ENCODE results near the gene GPR108. TPM values are rescaled to one million over a fixed set of nuclear protein-coding genes. Genes with fewer than 3 reads are reported as not detected.

The GPR108 gene
- total and polyA plus RNA-seq, 5 donors from 2014 or later, result 60.7 to 98.8 (median 86.2) TPM

DNA sequence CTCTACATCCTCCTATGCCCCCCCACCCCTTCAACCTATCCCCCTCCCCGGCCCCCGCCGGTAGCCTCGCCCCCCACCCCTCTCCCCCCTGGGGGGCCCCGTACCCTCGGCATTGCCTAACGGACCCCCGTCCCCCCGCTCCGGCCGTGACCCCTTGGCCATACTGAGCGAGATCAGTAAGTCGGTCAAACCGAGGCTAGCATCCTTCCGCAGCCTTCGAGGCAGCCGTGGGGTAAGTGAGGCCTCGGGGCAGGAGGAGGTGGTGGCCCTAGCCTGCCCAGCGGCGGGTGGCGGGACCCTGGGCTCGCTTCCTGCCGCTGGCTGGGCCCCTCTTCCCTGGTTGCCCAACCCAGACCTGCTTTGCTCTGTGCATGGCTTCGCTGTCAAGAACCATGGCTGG is 8.6 kb upstream of the GPR108 start:
- Histone ChIP-seq H3K9me3 (ENCODE audit: control insufficient read depth in 2 of 2, low read length in 2 of 2) (no peaks in the 10 kb centered on the region), H3K4me3 (ENCODE audit: low read depth, low read length) (no peak overlapping the region), H3K36me3 (ENCODE audit: control insufficient read depth, insufficient read depth, low read length) (peaks cover 18% of the 10 kb centered on the region), H3K27me3 (ENCODE audit: control insufficient read depth, insufficient read depth, low read length) (no peaks in the 10 kb centered on the region), H3K4me1 (ENCODE audit: control insufficient read depth, insufficient read depth, low read length, poor library complexity, severe bottlenecking) (peaks cover 1% of the 10 kb centered on the region), H3K27ac (ENCODE audit: insufficient read depth, low read length, poor library complexity, severe bottlenecking) (no peak overlapping the region)
- no peak overlapping the region for H3K4me3 Mint-ChIP-seq
- no peaks in the 10 kb centered on the region for H3K9me3 Mint-ChIP-seq
- H3K27ac Mint-ChIP-seq, result no peak overlapping the region
- ATAC-seq (ENCODE audit: low read depth in 2 of 2) (no peak), DNase-seq (no peak)
- H3K27me3 Mint-ChIP-seq, result no peaks in the 10 kb centered on the region
- H3K4me1 Mint-ChIP-seq, result peaks cover 0 to 11% (median under 1%) of the 10 kb centered on the region in 4 donors
- H3K36me3 Mint-ChIP-seq, result peaks cover 21% of the 10 kb centered on the region

DNA sequence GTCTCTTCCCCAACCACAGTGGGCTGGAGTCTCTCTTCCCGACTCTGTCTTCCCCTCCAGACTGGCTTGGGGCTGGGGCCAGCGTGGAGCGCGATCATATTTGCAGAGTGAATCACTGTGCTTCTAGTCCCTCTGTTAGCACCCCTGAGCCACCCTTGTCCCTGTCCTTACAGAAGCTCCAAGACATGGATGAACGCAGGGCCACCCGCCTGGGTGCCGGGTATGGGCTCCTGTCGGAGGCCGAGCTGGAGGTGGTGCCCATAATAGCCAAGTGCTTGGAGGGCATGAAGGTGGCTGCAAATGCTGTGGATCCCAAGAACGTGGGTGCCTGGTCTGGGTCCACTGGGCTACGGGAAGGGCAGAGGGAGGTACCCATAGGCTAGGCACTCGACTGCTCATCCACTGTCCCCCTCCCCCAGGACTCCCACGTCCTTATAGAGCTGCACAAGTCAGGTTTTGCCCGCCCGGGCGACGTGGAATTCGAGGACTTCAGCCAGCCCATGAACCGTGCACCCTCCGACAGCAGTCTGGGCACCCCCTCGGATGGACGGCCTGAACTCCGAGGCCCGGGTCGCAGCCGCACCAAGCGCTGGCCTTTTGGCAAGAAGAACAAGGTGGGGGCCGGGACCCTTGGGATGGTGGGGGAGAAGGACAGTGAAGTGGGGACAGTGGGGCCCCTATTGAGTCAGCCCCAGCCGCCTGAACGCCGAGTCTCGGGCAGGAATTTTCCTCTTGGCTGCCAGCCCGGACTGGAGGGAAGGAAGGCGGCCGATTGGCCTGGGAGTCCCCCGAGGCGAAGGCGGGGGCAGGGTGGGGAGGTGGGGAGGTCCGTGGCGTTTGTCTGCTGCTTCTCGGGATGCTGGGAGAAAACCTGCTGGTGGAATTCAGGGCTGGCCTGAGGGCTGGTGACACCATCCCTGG is 7.3 kb upstream of the GPR108 start:
- peak overlapping the region in 2 of 4 donors; percentile 44 to 66 for H3K4me3 Mint-ChIP-seq
- H3K27ac Mint-ChIP-seq, result peak overlapping the region; percentile 48 to 67 (median 51)
- H3K9me3 Mint-ChIP-seq, result no peaks in the 10 kb centered on the region
- peaks cover 14% of the 10 kb centered on the region for H3K4me1 ChIP-seq (ENCODE audit: control insufficient read depth, insufficient read depth, low read length, poor library complexity, severe bottlenecking)
- no peak overlapping the region for H3K27ac ChIP-seq (ENCODE audit: insufficient read depth, low read length, poor library complexity, severe bottlenecking)
- no peak overlapping the region for H3K4me3 ChIP-seq (ENCODE audit: low read depth, low read length)
- H3K36me3 Mint-ChIP-seq, result peaks cover 18% of the 10 kb centered on the region
- H3K9me3 ChIP-seq (ENCODE audit: control insufficient read depth in 2 of 2, low read length in 2 of 2), result no peaks in the 10 kb centered on the region
- ATAC-seq (ENCODE audit: low read depth in 2 of 2) (no peak), DNase-seq (no peak)
- peaks cover 18% of the 10 kb centered on the region for H3K36me3 ChIP-seq (ENCODE audit: control insufficient read depth, insufficient read depth, low read length)
- peaks cover 0 to 16% (median under 1%) of the 10 kb centered on the region in 4 donors for H3K4me1 Mint-ChIP-seq
- no peaks in the 10 kb centered on the region for H3K27me3 Mint-ChIP-seq
- H3K27me3 ChIP-seq (ENCODE audit: control insufficient read depth, insufficient read depth, low read length), result no peaks in the 10 kb centered on the region

DNA sequence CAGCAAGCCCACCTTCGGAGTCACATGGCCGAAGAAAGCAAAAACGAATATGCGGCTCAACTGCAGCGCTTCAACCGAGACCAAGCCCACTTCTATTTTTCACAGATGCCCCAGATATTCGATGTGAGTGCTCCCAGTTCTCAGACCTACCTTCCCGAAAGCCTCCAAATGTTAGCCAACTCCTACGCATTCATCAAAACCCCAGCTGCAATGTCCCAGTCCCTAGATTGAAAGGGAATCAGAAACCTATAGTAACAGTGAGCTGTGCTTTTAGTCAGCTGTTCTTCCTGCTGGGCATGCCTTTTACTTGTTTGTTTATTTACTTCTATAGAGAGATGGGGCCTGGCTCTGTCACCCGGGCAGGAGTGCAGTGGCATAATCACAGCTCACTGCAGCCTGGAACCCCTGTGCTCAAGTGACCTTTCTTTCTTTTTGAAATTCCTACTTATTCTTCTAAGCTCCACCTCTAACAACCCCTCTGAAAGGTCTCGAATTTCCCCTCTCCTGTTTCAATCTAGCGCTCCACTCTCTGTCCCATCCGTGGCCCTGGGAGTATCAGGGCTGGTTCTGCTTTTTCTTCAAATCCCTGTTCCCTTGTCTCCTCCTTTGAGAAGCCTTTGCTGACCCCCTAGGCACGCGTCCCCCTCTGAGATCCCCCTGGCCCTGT is 6.5 kb upstream of the GPR108 start:
- H3K27me3 Mint-ChIP-seq, result peaks cover 4% of the 10 kb centered on the region
- peak overlapping the region in 3 of 4 donors; percentile 44 to 66 (median 46) for H3K4me3 Mint-ChIP-seq
- H3K9me3 Mint-ChIP-seq, result no peaks in the 10 kb centered on the region
- peaks cover 17% of the 10 kb centered on the region for H3K36me3 Mint-ChIP-seq
- H3K27me3 ChIP-seq (ENCODE audit: control insufficient read depth, insufficient read depth, low read length), result no peaks in the 10 kb centered on the region
- H3K27ac ChIP-seq (ENCODE audit: insufficient read depth, low read length, poor library complexity, severe bottlenecking), result no peak overlapping the region
- peaks cover 0 to 21% (median 4%) of the 10 kb centered on the region in 4 donors for H3K4me1 Mint-ChIP-seq
- peaks cover 18% of the 10 kb centered on the region for H3K36me3 ChIP-seq (ENCODE audit: control insufficient read depth, insufficient read depth, low read length)
- peak overlapping the region; percentile 48 to 67 (median 51) for H3K27ac Mint-ChIP-seq
- ATAC-seq (ENCODE audit: low read depth in 2 of 2), result no peak
- no peak overlapping the region for H3K4me3 ChIP-seq (ENCODE audit: low read depth, low read length)
- no peak for DNase-seq
- no peaks in the 10 kb centered on the region for H3K9me3 ChIP-seq (ENCODE audit: control insufficient read depth in 2 of 2, low read length in 2 of 2)
- peaks cover 20% of the 10 kb centered on the region for H3K4me1 ChIP-seq (ENCODE audit: control insufficient read depth, insufficient read depth, low read length, poor library complexity, severe bottlenecking)

DNA sequence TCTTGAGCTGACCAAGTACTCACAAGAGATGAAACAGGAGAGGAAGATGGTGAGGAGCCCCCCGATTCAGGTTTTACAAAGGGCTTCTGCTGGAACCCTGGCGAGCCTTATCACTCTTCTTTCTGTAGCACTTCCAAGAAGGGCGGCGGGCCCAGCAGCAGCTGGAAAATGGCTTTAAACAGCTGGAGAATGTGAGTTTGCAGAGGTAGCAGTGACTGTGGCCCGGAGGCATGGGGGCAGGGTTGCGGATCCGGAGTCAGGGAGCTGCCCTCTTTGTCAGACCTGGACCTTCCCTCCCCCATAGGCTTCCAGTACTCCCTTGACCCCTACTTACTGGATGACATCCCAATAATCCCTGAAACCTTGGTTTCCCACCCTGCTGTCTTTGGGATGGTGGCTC is 5.7 kb upstream of the GPR108 start:
- H3K36me3 Mint-ChIP-seq, result peaks cover 15% of the 10 kb centered on the region
- Histone ChIP-seq H3K4me1 (ENCODE audit: control insufficient read depth, insufficient read depth, low read length, poor library complexity, severe bottlenecking) (peaks cover 27% of the 10 kb centered on the region), H3K27ac (ENCODE audit: insufficient read depth, low read length, poor library complexity, severe bottlenecking) (no peak overlapping the region), H3K27me3 (ENCODE audit: control insufficient read depth, insufficient read depth, low read length) (no peaks in the 10 kb centered on the region), H3K36me3 (ENCODE audit: control insufficient read depth, insufficient read depth, low read length) (peaks cover 13% of the 10 kb centered on the region), H3K9me3 (ENCODE audit: control insufficient read depth in 2 of 2, low read length in 2 of 2) (no peaks in the 10 kb centered on the region), H3K4me3 (ENCODE audit: low read depth, low read length) (no peak overlapping the region)
- DNase-seq (no peak), ATAC-seq (ENCODE audit: low read depth in 2 of 2) (no peak)
- no peak overlapping the region for H3K27ac Mint-ChIP-seq
- H3K9me3 Mint-ChIP-seq, result no peaks in the 10 kb centered on the region
- H3K4me1 Mint-ChIP-seq, result peaks cover 5 to 29% (median 11%) of the 10 kb centered on the region in 4 donors
- peaks cover 8% of the 10 kb centered on the region for H3K27me3 Mint-ChIP-seq
- no peak overlapping the region for H3K4me3 Mint-ChIP-seq

DNA sequence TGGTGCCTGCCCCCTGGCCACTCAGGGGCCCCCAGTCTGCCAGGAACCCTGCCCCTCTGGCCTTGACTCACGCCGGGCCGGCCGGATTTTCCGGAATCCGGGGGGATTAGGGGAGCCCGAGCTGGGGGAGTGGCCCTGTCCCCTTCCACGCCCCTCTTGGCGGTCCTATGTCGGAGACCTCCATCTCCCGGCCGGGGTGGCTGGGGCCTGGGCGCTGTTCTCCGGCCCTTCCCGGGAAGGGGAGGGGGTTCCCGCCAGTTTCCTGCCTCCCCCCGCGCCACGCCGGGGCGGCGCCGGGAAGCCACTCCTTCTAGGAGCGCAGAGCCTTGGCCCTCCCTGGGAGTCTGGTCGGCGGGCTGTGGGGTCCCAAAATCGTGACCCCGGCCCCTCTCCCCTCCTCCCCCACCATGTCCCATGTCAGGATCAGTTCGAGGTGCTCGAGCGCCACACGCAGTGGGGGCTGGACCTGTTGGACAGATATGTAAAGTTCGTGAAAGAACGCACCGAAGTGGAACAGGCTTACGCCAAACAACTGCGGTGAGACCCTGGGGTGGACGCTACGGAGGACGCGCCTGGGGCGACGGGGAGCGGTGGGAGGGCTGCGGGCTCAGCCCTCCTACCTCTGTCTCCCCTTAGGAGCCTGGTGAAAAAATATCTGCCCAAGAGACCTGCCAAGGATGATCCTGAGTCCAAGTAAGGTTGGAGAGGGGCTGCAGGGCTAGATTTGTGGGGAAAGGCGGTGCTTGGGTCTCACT is 3.4 kb upstream of the GPR108 start:
- Mint-ChIP-seq H3K27ac (peak overlapping the region in 1 of 3 donors; percentile 78), H3K4me1 (peaks cover 10 to 45% (median 21%) of the 10 kb centered on the region in 4 donors), H3K9me3 (no peaks in the 10 kb centered on the region), H3K36me3 (peaks cover 16% of the 10 kb centered on the region), H3K4me3 (peak overlapping the region; percentile 36 to 85 (median 76)), H3K27me3 (peaks cover 8% of the 10 kb centered on the region)
- no peaks in the 10 kb centered on the region for H3K9me3 ChIP-seq (ENCODE audit: control insufficient read depth in 2 of 2, low read length in 2 of 2)
- no peaks in the 10 kb centered on the region for H3K27me3 ChIP-seq (ENCODE audit: control insufficient read depth, insufficient read depth, low read length)
- no peak overlapping the region for H3K4me3 ChIP-seq (ENCODE audit: low read depth, low read length)
- ATAC-seq (ENCODE audit: low read depth in 2 of 2), result no peak
- H3K4me1 ChIP-seq (ENCODE audit: control insufficient read depth, insufficient read depth, low read length, poor library complexity, severe bottlenecking), result peaks cover 44% of the 10 kb centered on the region
- peak in 1 of 3 donors; percentile 18 for DNase-seq
- H3K27ac ChIP-seq (ENCODE audit: insufficient read depth, low read length, poor library complexity, severe bottlenecking), result no peak overlapping the region
- H3K36me3 ChIP-seq (ENCODE audit: control insufficient read depth, insufficient read depth, low read length), result peaks cover 5% of the 10 kb centered on the region

DNA sequence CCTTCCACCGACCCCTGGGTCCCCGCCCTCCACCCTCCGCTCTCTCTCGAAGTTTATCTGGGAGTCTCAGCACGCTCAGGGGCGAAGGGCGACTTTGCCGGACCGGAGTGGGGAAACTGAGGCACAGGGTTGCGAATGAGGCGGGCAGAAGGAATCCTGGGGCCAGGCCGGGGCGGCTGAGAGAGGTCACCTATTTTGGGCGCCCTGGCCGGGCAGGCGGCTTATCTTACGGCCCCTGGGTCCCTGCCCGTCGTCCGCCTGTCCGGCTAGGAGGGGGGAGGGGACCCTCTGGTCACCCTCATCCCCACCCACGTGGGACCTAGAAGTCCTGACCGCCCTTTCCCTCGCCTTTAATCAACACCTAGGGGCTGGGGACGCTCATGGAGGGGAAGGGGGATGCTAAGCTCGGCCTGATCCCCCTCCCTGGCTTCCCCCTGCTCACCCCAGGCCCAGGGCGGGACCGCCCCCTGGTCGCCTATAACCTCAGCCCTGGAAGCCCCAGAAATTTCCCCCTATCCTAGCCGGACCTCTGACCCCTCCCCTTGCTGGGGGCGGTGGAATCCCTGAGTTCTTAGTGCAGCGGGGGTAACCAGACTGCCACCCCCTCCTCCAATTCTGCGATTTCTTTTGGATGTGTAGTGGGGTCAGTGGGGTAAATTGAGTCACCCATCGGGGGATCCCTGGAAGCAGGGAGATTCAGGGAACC is 2.7 kb upstream of the GPR108 start:
- H3K9me3 Mint-ChIP-seq, result no peaks in the 10 kb centered on the region
- H3K4me3 Mint-ChIP-seq, result peak overlapping the region in 3 of 4 donors; percentile 59 to 85 (median 78)
- H3K36me3 Mint-ChIP-seq, result peaks cover 12% of the 10 kb centered on the region
- H3K36me3 ChIP-seq (ENCODE audit: control insufficient read depth, insufficient read depth, low read length), result no peaks in the 10 kb centered on the region
- H3K27me3 Mint-ChIP-seq, result peaks cover 8% of the 10 kb centered on the region
- no peak for ATAC-seq (ENCODE audit: low read depth in 2 of 2)
- H3K4me1 Mint-ChIP-seq, result peaks cover 10 to 45% (median 21%) of the 10 kb centered on the region in 4 donors
- no peak overlapping the region for H3K27ac Mint-ChIP-seq
- no peak overlapping the region for H3K27ac ChIP-seq (ENCODE audit: insufficient read depth, low read length, poor library complexity, severe bottlenecking)
- DNase-seq, result peak in 1 of 3 donors; percentile 22
- peaks cover 44% of the 10 kb centered on the region for H3K4me1 ChIP-seq (ENCODE audit: control insufficient read depth, insufficient read depth, low read length, poor library complexity, severe bottlenecking)
- H3K9me3 ChIP-seq (ENCODE audit: control insufficient read depth in 2 of 2, low read length in 2 of 2), result no peaks in the 10 kb centered on the region
- H3K4me3 ChIP-seq (ENCODE audit: low read depth, low read length), result no peak overlapping the region
- H3K27me3 ChIP-seq (ENCODE audit: control insufficient read depth, insufficient read depth, low read length), result no peaks in the 10 kb centered on the region

DNA sequence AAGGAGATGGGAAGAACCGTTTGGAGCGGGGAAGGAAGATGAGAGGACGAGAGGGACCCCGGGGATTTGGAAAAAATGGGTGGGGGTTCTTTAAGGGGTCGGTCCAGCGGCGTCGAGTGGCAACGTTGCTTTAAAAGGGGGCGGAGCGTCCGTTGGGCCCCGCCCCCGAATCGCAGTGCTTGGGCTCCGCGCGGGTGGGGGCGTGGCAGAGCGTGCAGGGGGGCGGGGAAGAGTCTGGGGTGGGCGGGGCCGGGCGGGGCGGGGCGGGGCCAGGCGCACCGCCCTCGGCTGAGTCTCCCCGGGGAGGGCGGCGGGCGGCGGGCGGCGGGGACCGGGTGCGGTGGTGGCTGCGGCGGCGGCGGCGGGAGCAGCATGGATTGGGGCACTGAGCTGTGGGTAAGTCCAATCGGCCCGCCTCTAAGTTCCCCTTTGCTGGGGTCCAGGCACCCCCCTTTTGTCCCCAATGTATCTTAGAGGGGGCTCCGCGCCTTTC is 2.1 kb upstream of the GPR108 start, which contains the start of gene TRIP10:
TSS of gene TRIP10 (plus strand) at position 291 of the 493 bp plus-strand sequence. CDS start at position 373, 82 bp downstream.
- H3K4me1 ChIP-seq (ENCODE audit: control insufficient read depth, insufficient read depth, low read length, poor library complexity, severe bottlenecking), result peaks cover 44% of the 10 kb centered on the region

More for the DNA sequence above, 2.1 kb upstream of the GPR108 start, which contains the start of gene TRIP10:
- peak within 1 kb of the TSS; percentile 94 for H3K27ac ChIP-seq (ENCODE audit: insufficient read depth, low read length, poor library complexity, severe bottlenecking)
- no peaks in the 10 kb centered on the region for H3K27me3 ChIP-seq (ENCODE audit: control insufficient read depth, insufficient read depth, low read length)
- Mint-ChIP-seq H3K9me3 (no peaks in the 10 kb centered on the region), H3K27ac (peak within 1 kb of the TSS; percentile 91 to 97 (median 96)), H3K4me3 (peak within 1 kb of the TSS; percentile 90 to 100 (median 98)), H3K4me1 (peaks cover 10 to 45% (median 21%) of the 10 kb centered on the region in 4 donors), H3K36me3 (peaks cover 12% of the 10 kb centered on the region), H3K27me3 (peaks cover 8% of the 10 kb centered on the region)
- DNase-seq (peak; percentile 75 to 80 (median 80)), ATAC-seq (ENCODE audit: low read depth in 2 of 2) (peak in 1 of 2 donors; percentile 4)
- no peaks in the 10 kb centered on the region for H3K9me3 ChIP-seq (ENCODE audit: control insufficient read depth in 2 of 2, low read length in 2 of 2)
- H3K36me3 ChIP-seq (ENCODE audit: control insufficient read depth, insufficient read depth, low read length), result no peaks in the 10 kb centered on the region
- peak within 1 kb of the TSS; percentile 58 for H3K4me3 ChIP-seq (ENCODE audit: low read depth, low read length)

Data from CD4-positive, CD25-positive, alpha-beta regulatory T cell (primary cell).